Mesendoderm (in vitro differentiated cells): ENCODE results near the gene MXI1.

Source experiments
- DNase-seq: peaks from one replicate; pipeline ENCODE4 v3.0.0; 2013
- H2AK5ac ChIP-seq: 2 replicates; pipeline ENCODE4 v1.6.1; 2013; ENCODE audit warnings: low read length, inconsistent platforms
- H2BK120ac ChIP-seq: 2 replicates; pipeline ENCODE4 v1.6.1; 2013; ENCODE audit warnings: low read depth, mild to moderate bottlenecking, low read length, moderate library complexity, mixed read lengths
- H2BK15ac ChIP-seq: replicated peaks from 2 replicates; pipeline ENCODE4 v1.6.1; 2013; ENCODE audit warnings: low read depth, mild to moderate bottlenecking, moderate library complexity
- H2BK5ac ChIP-seq: 2 replicates; pipeline ENCODE4 v1.6.1; 2013; ENCODE audit warnings: low read length, inconsistent platforms
- H3K18ac ChIP-seq: 2 replicates; pipeline ENCODE4 v1.6.1; 2013; ENCODE audit warnings: mild to moderate bottlenecking, low read length, mixed read lengths
- H3K23ac ChIP-seq: one replicate; pipeline ENCODE4 v1.6.1; 2013; ENCODE audit warnings: low read length
- H3K27ac ChIP-seq: 2 replicates; pipeline ENCODE4 v1.5.1; 2013; ENCODE audit warnings: low read depth, mild to moderate bottlenecking, inconsistent platforms, low read length, moderate library complexity
- H3K27me3 ChIP-seq: 2 replicates; pipeline ENCODE4 v1.6.1; 2013; ENCODE audit warnings: low read length, control low read depth, mild to moderate bottlenecking, inconsistent platforms; ENCODE audit not compliant: insufficient read depth, poor library complexity
- H3K36me3 ChIP-seq: 2 replicates; pipeline ENCODE4 v1.6.1; 2013; ENCODE audit warnings: low read length, inconsistent platforms; ENCODE audit not compliant: control insufficient read depth, insufficient read depth
- H3K4ac ChIP-seq: one replicate; pipeline ENCODE4 v1.6.1; 2013; ENCODE audit warnings: low read depth, mild to moderate bottlenecking, low read length, moderate library complexity
- H3K4me1 ChIP-seq: 2 replicates; pipeline ENCODE4 v1.6.1; 2013; ENCODE audit warnings: low read depth, low read length, inconsistent platforms; ENCODE audit not compliant: control insufficient read depth
- H3K4me2 ChIP-seq: 2 replicates; pipeline ENCODE4 v1.6.1; 2013; ENCODE audit warnings: low read length
- H3K4me3 ChIP-seq: 2 replicates; pipeline ENCODE4 v1.5.1; 2013; ENCODE audit warnings: mild to moderate bottlenecking, low read length
- H3K56ac ChIP-seq: one replicate; pipeline ENCODE4 v1.6.1; 2013; ENCODE audit warnings: low read length
- H3K79me1 ChIP-seq: 2 replicates; pipeline ENCODE4 v1.6.1; 2013; ENCODE audit warnings: low read length, inconsistent platforms
- H3K79me2 ChIP-seq: 2 replicates; pipeline ENCODE4 v1.6.1; 2013; ENCODE audit warnings: mild to moderate bottlenecking, low read length; ENCODE audit not compliant: control insufficient read depth, insufficient read depth
- H3K9ac ChIP-seq: 2 replicates; pipeline ENCODE4 v1.6.1; 2013; ENCODE audit warnings: low read length, inconsistent platforms
- H4K5ac ChIP-seq: one replicate; pipeline ENCODE4 v1.6.1; 2013; ENCODE audit warnings: low read length
- H4K8ac ChIP-seq: one replicate; pipeline ENCODE4 v1.6.1; 2013; ENCODE audit warnings: low read depth, mild to moderate bottlenecking, control low read depth, low read length, moderate library complexity
- WGBS: extraction: QIAGEN DNeasy Blood & Tissue Kit; methylation state at CpG from one replicate; pipeline ENCODE4 v1.1.7; 2013; ENCODE audit warnings: low lambda C conversion rate, missing lambda C conversion rate; ENCODE audit not compliant: insufficient coverage; ENCODE audit errors: extremely low coverage; 5-methylcytosine and 5-hydroxymethylcytosine counted together

The MXI1 gene

DNA sequence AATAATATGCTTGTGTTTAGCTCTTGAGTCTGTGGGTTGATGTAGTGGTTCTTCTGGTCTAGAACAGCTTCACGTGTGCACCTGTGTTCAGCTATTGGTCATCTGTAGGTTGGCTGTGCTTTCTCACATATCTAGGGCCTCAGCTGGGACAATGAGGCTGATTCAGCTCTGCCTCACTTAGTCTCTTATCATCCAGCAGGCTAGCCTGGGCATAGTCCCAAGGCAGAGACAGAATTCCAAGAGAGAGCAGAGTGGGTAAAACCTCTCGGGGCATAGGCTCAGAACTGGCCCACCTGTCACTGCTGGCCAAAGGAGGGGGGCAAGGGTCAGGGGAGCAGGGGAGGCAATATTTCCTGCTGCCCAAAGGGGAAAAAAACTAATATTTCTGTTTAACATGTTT lies 32.0 kb upstream of the MXI1 start:
- no peak overlapping the region for H3K4me3 ChIP-seq
- no peak overlapping the region for H3K4me2 ChIP-seq
- no peaks in the 10 kb centered on the region for H3K79me2 ChIP-seq
- no peaks in the 10 kb centered on the region for H3K4me1 ChIP-seq
- H3K27me3 ChIP-seq, result peaks cover 4% of the 10 kb centered on the region
- H2BK120ac ChIP-seq, result no peak overlapping the region
- H3K4ac ChIP-seq, result no peak overlapping the region
- H3K23ac ChIP-seq, result no peak overlapping the region
- H3K79me1 ChIP-seq, result no peaks in the 10 kb centered on the region
- H3K27ac ChIP-seq, result no peak overlapping the region
- no peak for DNase-seq
- H3K56ac ChIP-seq, result no peak overlapping the region
- H3K9ac ChIP-seq, result no peak overlapping the region
- H3K36me3 ChIP-seq, result no peaks in the 10 kb centered on the region
- no peak overlapping the region for H2BK5ac ChIP-seq
- WGBS, result no CpG with 5 or more reads among the region's 2 CpGs
- H4K5ac ChIP-seq, result no peak overlapping the region
- no peak overlapping the region for H3K18ac ChIP-seq
- no peak overlapping the region for H4K8ac ChIP-seq
- no peak overlapping the region for H2BK15ac ChIP-seq
- H2AK5ac ChIP-seq, result no peak overlapping the region

DNA sequence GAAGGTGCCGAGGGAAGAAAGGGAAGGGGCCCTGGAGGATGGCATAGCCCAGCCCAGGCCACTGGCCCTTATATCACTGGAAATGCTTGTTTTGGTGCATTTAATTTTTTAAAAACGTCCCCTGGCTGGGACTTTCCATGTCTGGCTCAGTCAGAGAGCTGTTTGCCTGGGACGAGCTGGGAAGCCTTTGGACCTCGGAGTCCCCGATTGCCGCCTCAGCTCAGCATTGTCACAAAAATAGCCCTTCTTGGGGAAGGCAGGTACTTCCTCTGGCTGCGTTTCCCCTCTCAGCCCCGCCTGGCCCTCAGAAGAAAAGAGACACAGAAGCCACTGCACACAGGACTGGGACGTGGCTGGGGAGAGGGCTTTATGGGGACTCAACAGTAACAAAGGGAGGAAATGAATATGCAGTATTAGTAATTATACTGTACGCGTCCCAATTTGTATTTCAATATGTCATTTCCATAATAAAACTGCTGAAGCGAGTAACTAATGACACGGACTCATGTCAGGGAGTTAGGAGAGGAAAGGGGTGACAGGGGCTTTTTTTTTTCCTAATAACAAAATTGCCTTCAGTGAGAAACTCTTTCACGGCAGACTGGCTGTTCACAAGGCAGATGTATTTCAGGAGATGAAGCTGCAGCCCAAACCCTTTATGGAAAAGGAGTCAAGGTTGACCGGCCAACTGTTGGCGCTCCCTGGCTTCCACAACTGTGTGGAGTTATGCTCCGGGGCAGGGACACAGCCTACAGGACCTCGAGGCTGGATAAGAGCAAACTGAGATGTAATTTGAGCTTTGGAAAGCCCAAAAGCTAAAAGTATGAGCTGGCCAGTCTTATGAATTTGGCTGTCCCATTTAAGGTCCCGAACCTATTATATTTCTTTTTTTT lies 31.0 kb upstream of the MXI1 start:
- no peak overlapping the region for H3K27ac ChIP-seq

DNA sequence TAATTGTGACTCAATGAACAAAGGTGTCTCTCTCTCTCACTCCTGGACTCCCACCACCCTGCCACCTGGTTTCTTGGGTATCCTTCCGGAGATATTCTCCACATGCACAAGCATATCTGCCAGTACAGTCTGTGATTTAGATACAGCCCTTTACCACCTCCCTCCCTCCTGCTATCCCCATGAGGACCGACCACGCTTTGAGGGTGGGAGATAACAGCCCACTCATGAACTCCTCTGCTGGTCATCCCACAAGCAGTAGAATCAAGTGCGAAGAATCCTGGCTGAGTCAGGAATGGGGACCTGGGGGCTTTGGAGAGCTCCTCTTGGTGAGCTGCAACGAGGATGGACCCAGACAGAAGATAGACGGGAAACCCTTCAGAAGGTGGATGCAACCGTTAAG lies 28.2 kb upstream of the MXI1 start:
- no peaks in the 10 kb centered on the region for H3K79me1 ChIP-seq
- H3K4me2 ChIP-seq, result no peak overlapping the region
- H2BK15ac ChIP-seq, result no peak overlapping the region
- no peaks in the 10 kb centered on the region for H3K36me3 ChIP-seq
- H2AK5ac ChIP-seq, result peak overlapping the region; percentile 74
- no peak overlapping the region for H3K56ac ChIP-seq
- peaks cover 4% of the 10 kb centered on the region for H3K4me1 ChIP-seq
- H3K27me3 ChIP-seq, result no peaks in the 10 kb centered on the region
- no peak overlapping the region for H3K9ac ChIP-seq
- no peak overlapping the region for H2BK5ac ChIP-seq
- no peak overlapping the region for H4K5ac ChIP-seq
- H3K18ac ChIP-seq, result no peak overlapping the region
- no peak overlapping the region for H3K4ac ChIP-seq
- WGBS, result no CpG with 5 or more reads among the region's 7 CpGs
- H3K27ac ChIP-seq, result no peak overlapping the region
- H3K79me2 ChIP-seq, result no peaks in the 10 kb centered on the region
- H2BK120ac ChIP-seq, result no peak overlapping the region
- H3K4me3 ChIP-seq, result no peak overlapping the region
- H4K8ac ChIP-seq, result no peak overlapping the region
- H3K23ac ChIP-seq, result no peak overlapping the region
- DNase-seq, result no peak

More for the DNA sequence above, 31.0 kb upstream of the MXI1 start:
- H3K9ac ChIP-seq, result no peak overlapping the region
- peak overlapping the region; percentile 54 for H3K56ac ChIP-seq
- H2AK5ac ChIP-seq, result no peak overlapping the region
- H2BK15ac ChIP-seq, result no peak overlapping the region
- no peak overlapping the region for H4K5ac ChIP-seq
- no peak overlapping the region for H2BK120ac ChIP-seq
- H2BK5ac ChIP-seq, result no peak overlapping the region
- no peak overlapping the region for H3K4me3 ChIP-seq
- no peak for DNase-seq
- H3K18ac ChIP-seq, result no peak overlapping the region
- no peaks in the 10 kb centered on the region for H3K36me3 ChIP-seq
- WGBS, result no CpG with 5 or more reads among the region's 19 CpGs
- no peaks in the 10 kb centered on the region for H3K79me1 ChIP-seq
- no peak overlapping the region for H3K4me2 ChIP-seq
- peaks cover 4% of the 10 kb centered on the region for H3K27me3 ChIP-seq
- H3K4ac ChIP-seq, result no peak overlapping the region
- H3K23ac ChIP-seq, result no peak overlapping the region
- no peak overlapping the region for H4K8ac ChIP-seq
- no peaks in the 10 kb centered on the region for H3K4me1 ChIP-seq
- no peaks in the 10 kb centered on the region for H3K79me2 ChIP-seq

- Histone ChIP-seq H3K56ac (peak overlapping the region; percentile 27), H2BK120ac (no peak overlapping the region), H3K4ac (no peak overlapping the region), H2AK5ac (no peak overlapping the region), H3K9ac (no peak overlapping the region), H3K18ac (no peak overlapping the region), H4K5ac (no peak overlapping the region), H3K79me1 (no peaks in the 10 kb centered on the region), H3K27me3 (no peaks in the 10 kb centered on the region), H2BK15ac (no peak overlapping the region), H3K23ac (no peak overlapping the region), H3K27ac (no peak overlapping the region), H3K4me1 (peaks cover 4% of the 10 kb centered on the region), H3K4me2 (no peak overlapping the region), H2BK5ac (peak overlapping the region; percentile 69), H3K4me3 (no peak overlapping the region), H3K36me3 (no peaks in the 10 kb centered on the region), H4K8ac (no peak overlapping the region), H3K79me2 (no peaks in the 10 kb centered on the region)
- DNase-seq, result peak; percentile 82
- no CpG with 5 or more reads among the region's 10 CpGs for WGBS
Observed at GRCh38 chr10:110181451-110181850, 26.0 kb upstream of the MXI1 start.

GRCh38 chr10:110181911-110182310 lies 25.5 kb upstream of the MXI1 start:
- no peaks in the 10 kb centered on the region for H3K79me1 ChIP-seq
- no peak overlapping the region for H3K27ac ChIP-seq
- no peak overlapping the region for H4K5ac ChIP-seq
- H3K4ac ChIP-seq, result no peak overlapping the region
- peak overlapping the region; percentile 69 for H2BK5ac ChIP-seq
- no peak overlapping the region for H2BK120ac ChIP-seq
- H3K27me3 ChIP-seq, result no peaks in the 10 kb centered on the region
- H3K36me3 ChIP-seq, result no peaks in the 10 kb centered on the region
- peaks cover 4% of the 10 kb centered on the region for H3K4me1 ChIP-seq
- H3K18ac ChIP-seq, result no peak overlapping the region
- H3K23ac ChIP-seq, result no peak overlapping the region
- DNase-seq, result peak; percentile 58
- H3K4me3 ChIP-seq, result no peak overlapping the region
- H2AK5ac ChIP-seq, result no peak overlapping the region
- H3K9ac ChIP-seq, result no peak overlapping the region
- H4K8ac ChIP-seq, result no peak overlapping the region
- H2BK15ac ChIP-seq, result no peak overlapping the region
- H3K79me2 ChIP-seq, result no peaks in the 10 kb centered on the region
- WGBS, result no CpG with 5 or more reads among the region's 5 CpGs
- no peak overlapping the region for H3K56ac ChIP-seq
- H3K4me2 ChIP-seq, result no peak overlapping the region

GRCh38 chr10:110184398-110184797 lies 23.0 kb upstream of the MXI1 start:
- Histone ChIP-seq H3K27me3 (no peaks in the 10 kb centered on the region), H3K27ac (no peak overlapping the region), H3K56ac (no peak overlapping the region), H3K23ac (no peak overlapping the region), H2BK15ac (no peak overlapping the region), H2BK120ac (no peak overlapping the region), H3K9ac (no peak overlapping the region), H3K4ac (no peak overlapping the region), H4K8ac (no peak overlapping the region), H2BK5ac (no peak overlapping the region), H3K4me1 (peaks cover 4% of the 10 kb centered on the region), H3K79me1 (no peaks in the 10 kb centered on the region), H3K79me2 (no peaks in the 10 kb centered on the region), H4K5ac (no peak overlapping the region), H2AK5ac (no peak overlapping the region), H3K18ac (no peak overlapping the region), H3K4me2 (no peak overlapping the region), H3K36me3 (no peaks in the 10 kb centered on the region), H3K4me3 (no peak overlapping the region)
- WGBS, result no CpG with 5 or more reads among the region's 6 CpGs
- no peak for DNase-seq
